Measurements from ENCODE around the gene SMAD7.
"Not testable (repeated sequence)": the region's sequence is repeated elsewhere in the genome, so short reads cannot be mapped to it uniquely, and the experiment has no call there.

Gene SMAD7

DNA sequence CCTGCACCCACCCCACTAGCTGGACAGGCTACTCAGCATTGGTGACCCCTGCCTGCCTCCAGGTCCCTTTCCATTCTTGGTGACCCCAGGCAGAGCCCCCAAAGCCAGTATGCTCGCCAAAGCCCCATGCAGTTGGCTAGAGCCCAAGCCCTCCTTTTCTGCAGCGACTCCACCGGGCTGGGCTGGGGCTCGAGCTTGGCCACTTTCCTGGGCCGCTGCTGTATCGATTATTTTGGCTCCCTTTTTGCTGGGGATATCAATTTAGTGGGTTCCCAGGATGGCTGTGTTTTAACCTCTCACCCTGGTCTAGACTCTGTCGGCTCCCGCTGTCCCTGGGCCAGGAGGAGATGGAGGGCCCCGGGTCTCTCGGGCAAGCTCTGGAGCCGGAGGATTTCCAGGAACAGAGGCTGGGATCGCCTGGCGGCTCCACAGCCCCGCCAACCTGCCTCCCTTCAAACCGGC, 76.0 kb downstream of the SMAD7 start:
- no peak for DNase-seq

DNA sequence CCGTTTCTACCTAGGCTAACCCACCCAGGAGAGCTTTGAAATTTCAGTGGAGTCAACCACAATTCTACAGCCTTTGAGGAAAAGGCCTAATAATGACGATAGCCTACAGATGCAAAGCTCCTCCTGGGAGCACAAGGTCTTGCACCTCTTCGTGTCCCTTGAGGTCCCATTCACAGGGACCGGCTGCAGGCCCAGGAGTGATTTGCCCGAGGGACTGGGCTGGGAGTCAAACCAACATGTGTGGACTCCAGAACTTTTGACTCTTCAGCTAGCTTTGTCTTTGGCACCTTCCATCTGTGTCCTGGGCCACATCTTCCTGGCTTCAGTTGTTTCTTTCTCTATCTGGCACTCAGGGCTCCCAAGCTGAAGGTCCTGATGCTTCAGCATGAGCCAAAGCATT, 76.5 kb downstream of the SMAD7 start:
- no peak for DNase-seq

DNA sequence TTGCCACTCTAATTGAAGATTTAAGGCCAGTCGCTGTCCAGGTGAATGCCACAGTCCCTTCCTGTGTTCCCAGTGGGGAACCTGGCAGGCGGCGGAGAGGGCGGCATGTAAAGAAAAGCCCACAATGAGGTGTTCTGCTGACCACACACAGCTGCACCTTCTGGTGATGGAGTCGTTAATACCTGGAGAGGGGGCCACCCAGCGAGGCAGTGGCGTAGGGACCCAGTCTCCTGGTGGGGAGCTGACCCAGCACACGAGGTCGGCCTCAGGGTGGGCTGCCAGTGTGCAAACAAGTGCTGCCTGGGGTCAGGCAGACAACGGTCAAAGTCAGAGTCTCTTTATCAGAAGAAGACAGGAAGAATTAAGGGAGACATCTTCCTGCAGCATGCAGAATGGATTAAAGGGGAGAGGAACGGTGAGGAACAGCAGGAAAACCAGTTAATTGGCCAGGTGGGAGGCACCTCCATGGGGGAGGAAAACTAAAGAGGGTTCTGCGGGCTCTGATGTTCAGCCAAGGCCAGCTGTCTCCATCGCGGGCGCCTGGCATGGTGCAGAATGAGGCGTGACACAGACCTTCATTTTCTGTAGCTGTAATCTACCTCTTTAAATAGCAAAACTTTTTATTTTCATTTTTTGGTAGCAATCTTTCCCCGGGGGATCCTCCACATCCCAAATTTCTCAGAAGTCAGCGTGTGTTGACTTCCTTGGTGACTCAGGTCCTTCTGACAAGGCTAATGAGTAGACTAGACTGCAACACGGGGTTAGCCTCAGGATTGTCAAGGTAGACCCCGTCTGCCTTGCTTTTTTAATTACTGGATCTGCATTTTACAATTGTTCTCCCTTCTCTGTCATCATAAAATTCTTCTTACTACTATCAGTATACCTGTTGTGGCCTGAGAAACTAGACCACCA, 78.3 kb downstream of the SMAD7 start:
- no peak for DNase-seq

DNA sequence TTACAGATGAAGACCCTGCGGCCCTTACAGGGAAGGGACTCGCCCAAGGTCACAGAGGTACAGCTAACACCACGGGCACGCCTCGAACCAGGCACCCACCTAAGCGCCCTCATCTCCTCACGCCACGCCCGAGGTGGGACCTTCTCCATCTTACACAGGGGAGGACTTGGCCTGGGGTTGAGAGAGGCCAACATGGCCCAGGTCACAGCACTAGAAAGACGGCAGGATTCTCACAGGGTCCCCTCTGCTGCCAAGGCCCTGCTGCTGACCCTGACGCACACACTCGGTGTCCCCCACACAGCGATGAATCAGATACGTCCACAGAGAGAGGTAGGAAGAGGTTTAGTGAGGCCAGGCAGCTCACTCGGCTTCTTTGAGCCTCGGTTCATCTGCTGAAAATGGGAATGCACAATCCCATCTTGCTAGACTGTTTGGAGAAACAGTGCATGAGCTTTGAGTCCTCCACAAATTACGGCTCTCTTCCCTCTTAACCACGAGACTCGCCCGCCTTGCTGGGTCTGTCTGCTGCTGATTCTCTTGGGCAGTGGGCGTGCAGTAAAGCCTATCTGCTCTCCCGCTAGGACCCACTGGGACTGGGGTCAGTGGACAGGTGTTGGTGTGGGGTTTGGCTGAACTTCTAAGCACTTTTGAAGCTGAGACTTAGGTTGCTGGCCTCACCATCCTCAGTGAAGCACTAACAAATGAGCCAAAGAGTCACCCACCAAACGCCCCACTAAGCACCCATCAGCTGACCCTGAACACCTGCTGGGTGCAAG, 79.2 kb downstream of the SMAD7 start:
- no peak for DNase-seq

DNA sequence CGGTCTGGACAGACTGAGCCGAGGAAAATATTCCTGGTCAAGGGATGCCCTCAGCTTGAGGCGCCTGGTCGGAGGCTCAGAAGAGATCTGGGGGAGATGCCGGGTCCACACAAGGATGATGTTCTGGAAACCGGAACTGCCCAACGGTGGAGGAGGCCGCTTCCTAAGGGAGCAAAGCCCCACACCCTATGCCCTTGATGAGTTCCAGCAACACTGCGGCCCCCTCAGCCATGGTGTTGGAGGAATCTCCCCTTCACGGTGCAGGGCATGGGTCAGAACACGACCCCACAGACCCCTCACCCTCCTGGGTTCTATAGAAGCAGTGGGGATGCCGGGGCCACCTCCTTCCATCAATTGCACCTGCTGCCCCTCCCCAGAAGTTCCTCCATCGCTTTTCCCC, 79.8 kb downstream of the SMAD7 start:
- DNase-seq = not testable (repeated sequence)

All from activated naive CD4-positive, alpha-beta T cell (primary cell).